ENCODE measurements around the gene AVEN. TPM values are rescaled to one million over a fixed set of nuclear protein-coding genes. Genes with fewer than 3 reads are reported as not detected.

Gene AVEN
- total RNA-seq, 1 donor from 2014 or later: 29.5 TPM

DNA sequence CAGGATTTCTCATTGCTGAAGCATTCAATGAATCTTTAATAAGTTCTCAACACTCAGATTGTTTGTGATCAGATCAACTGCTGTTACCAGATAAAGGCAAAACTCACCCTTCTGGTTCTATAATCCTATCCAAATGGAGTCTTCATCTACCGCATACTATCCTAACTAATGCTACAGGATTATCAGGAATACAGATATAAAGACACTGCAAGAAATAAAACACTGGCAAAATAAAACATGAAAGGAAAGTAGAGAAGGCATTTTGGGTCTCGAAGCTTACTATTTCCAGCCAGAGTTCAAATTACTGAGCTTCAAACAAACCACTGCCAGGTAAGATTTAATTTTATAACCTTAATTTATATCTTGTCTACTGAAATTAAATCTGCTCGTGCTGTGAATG lies 70.2 kb downstream of the AVEN start:
- H3K4me3 ChIP-seq (ENCODE audit: low read depth, low read length): no peak overlapping the region
- TF ChIP-seq, protein P1, sequence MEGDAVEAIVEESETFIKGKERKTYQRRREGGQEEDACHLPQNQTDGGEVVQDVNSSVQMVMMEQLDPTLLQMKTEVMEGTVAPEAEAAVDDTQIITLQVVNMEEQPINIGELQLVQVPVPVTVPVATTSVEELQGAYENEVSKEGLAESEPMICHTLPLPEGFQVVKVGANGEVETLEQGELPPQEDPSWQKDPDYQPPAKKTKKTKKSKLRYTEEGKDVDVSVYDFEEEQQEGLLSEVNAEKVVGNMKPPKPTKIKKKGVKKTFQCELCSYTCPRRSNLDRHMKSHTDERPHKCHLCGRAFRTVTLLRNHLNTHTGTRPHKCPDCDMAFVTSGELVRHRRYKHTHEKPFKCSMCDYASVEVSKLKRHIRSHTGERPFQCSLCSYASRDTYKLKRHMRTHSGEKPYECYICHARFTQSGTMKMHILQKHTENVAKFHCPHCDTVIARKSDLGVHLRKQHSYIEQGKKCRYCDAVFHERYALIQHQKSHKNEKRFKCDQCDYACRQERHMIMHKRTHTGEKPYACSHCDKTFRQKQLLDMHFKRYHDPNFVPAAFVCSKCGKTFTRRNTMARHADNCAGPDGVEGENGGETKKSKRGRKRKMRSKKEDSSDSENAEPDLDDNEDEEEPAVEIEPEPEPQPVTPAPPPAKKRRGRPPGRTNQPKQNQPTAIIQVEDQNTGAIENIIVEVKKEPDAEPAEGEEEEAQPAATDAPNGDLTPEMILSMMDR (conservative IDR thresholded peaks at IDR 0.05; ENCODE audit: low read depth, low read length): no peak
- no peak for DNase-seq (ENCODE audit: low read depth)

DNA sequence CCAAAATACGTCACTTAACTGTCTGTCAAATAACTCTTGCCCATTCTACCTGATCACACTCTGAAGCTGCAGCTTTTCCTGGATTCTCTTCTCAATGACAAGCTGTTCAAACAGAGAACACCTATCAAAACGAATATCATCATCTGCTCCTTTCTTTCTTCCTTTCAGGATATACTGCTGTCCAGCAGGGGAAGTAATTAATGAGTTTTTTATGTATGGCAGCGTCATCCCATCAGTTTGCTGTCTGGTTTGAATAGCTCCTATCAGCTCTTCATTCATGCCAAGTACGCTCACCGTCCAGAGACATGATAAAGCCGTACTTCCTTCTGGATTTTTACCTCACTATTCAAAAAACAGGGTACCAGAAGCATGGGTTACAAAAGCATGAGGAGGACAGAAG lies 70.8 kb downstream of the AVEN start, which contains the start of gene CHRM5:
Gene CHRM5 (plus strand): TSS at position 274 of the 400 bp plus-strand sequence. CDS start 94,221 bp downstream, outside the sequence.
- TF ChIP-seq, protein P1 (conservative IDR thresholded peaks at IDR 0.05; ENCODE audit: low read depth, low read length): no peak
- DNase-seq (ENCODE audit: low read depth): no peak

DNA sequence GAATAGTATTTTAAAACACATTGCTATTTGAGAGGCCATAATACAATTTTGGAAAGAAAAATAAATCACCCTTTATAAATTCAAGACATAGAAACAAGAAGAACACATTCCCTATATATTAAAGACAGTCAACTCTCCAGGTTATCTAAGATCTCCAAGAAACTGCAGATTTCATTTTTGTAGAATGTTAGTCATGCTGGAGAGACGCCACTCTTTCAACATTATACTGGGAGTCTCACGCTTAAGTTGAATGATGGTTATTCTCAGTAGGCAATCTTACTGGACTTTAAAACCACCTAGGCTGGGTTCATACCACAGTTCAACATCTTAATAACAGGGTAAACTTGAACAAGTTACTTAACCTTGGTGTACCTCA lies 74.4 kb downstream of the AVEN start:
- TF ChIP-seq, protein P1 (conservative IDR thresholded peaks at IDR 0.05; ENCODE audit: low read depth, low read length): no peak
- H3K4me3 ChIP-seq (ENCODE audit: low read depth, low read length): no peak overlapping the region
- DNase-seq (ENCODE audit: low read depth): no peak

More for the DNA sequence above, 70.8 kb downstream of the AVEN start, which contains the start of gene CHRM5:
- H3K4me3 ChIP-seq (ENCODE audit: low read depth, low read length): no peak within 1 kb of the TSS

DNA sequence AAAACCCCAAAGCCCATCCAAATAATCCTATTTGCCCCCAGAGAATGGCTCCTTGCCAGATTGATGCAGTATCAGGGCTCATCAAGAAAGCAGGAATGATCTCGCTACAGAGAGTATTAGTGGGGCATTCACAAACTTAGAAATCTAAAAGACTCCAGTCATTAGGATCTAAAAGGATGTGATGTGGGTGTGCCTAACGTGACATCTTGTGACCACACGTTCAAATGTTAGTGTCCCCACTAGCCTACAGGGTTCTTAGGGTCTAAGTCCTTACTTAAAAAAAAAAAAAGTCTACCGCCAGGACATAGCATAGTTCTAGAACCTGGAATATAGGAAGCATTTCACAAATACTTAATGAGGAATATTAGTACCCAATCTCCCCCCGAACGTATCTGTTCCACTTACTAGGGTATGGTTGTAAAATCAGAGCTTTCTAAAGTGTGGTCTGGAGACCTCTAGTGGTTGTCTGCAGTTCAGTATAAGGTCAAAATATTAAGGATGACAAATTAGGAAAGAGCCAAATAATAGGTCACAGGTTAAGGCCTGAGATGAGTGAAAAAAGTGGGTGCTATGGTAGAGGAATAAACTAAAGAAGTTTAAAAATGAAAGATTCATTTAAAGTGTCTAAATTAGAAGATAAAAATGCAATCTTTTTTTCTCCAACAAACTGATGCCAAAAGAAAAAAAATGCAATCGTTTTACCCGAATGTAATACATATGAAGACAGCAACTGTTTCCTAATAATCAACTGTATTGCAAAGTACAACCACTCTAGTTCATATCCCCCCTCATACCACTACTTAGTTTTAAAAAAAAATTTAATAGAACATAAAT lies 75.0 kb downstream of the AVEN start:
- H3K4me3 ChIP-seq (ENCODE audit: low read depth, low read length): no peak overlapping the region
- no peak for DNase-seq (ENCODE audit: low read depth)
- TF ChIP-seq, protein P1 (conservative IDR thresholded peaks at IDR 0.05; ENCODE audit: low read depth, low read length): peak; percentile 85

DNA sequence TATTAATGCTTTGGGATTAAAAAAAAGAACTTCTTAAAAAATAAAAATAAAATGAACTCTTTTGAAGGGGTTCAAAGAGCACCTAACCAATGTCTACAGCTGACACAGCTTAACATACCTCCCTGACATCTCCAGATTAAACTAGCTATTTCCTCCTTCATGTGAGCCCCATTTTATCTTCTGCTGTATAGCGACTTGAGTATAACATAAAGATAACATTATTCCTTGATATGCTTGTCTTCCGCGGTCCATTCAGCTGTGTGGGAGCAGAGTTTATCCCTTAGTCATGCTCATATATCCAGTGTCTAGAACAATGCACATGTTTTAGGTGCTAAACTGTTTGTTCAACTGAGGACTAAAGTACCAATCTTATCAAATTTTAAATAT lies 78.5 kb downstream of the AVEN start:
- H3K4me3 ChIP-seq (ENCODE audit: low read depth, low read length): no peak overlapping the region
- no peak for DNase-seq (ENCODE audit: low read depth)
- TF ChIP-seq, protein P1 (conservative IDR thresholded peaks at IDR 0.05; ENCODE audit: low read depth, low read length): no peak

DNA sequence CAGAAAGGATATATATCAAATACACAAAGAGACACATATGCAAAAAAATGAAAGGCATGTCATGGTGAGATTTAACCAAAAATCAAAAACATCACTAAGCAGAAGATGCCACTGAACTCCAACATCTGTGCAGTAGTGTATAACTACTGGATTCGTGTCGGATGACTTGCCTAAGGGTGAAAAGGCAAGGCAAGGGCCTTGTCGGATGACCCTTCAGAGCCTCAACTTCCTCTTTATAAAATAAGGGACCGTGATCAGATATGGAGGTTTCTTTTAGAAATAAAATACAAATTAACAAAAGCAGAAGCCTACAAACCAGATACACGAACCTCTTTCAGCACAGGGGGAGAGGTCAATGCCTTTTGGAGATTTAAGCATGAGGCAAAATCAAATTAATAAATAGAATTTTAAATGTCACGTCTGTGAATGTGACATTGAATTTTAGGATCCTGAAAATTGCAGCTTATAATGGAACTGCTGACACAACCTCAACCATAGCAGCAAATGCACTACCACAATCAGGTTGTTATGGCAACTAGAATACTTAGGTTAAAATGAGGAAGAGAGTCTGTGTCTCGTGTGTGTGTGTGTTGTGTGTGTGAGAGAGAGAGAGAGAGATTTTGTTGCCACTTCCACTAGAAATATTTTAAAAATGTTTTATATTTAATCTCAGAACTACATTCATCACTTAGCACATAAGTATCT lies 79.0 kb downstream of the AVEN start:
- no peak overlapping the region for H3K4me3 ChIP-seq (ENCODE audit: low read depth, low read length)
- TF ChIP-seq, protein P1 (conservative IDR thresholded peaks at IDR 0.05; ENCODE audit: low read depth, low read length): no peak
- DNase-seq (ENCODE audit: low read depth): no peak

All from epithelial cell of proximal tubule (primary cell).